HCT116 (cell line): Measurements from ENCODE around the gene CPEB1. TPM values are rescaled to one million over a fixed set of nuclear protein-coding genes. Genes with fewer than 3 reads are reported as not detected.
"Not testable (repeated sequence)": the region's sequence is repeated elsewhere in the genome, so short reads cannot be mapped to it uniquely, and the experiment has no call there.

ENCODE experiments used
- ATAC-seq: fragments of 200-7000 bp; cut with Tn5 transposase; 2 replicates; pipeline ENCODE4 v1.9.1; 2020; ENCODE audit warnings: mild to moderate bottlenecking, moderate library complexity
- BruUV-seq: library from RNA; stranded (reverse); fragments of 400-500 nt; replicated peaks from 2 replicates; lab custom pipeline; 2021; lab: Mats Ljungman, UMichigan
- CTCF ChIA-PET: fragments of 300-600 bp; sonication (Branson Sonifier 250); formaldehyde crosslinking; loops from one replicate; lab custom pipeline; 2021; ENCODE audit warnings: antibody characterized with exemption; lab: Charles Lee
- POLR2A ChIA-PET: fragments of 300-600, 350-600 bp; sonication (Branson Sonifier 250); formaldehyde crosslinking; loops from one replicate; lab custom pipeline; 2021; ENCODE audit warnings: antibody characterized with exemption; lab: Charles Lee
- RAD21 ChIA-PET, 2 experiments: fragments of 300-600 bp; sonication (Branson Sonifier 250); formaldehyde crosslinking; loops; one replicate each; lab custom pipeline; 2023; ENCODE audit warnings: low total read pairs in 2 of 2; ENCODE audit not compliant: uncharacterized antibody in 2 of 2, unreplicated experiment in 2 of 2, low non-redundant PET in 1 of 2; lab: Charles Lee
- DNase-seq: peaks from one replicate; pipeline ENCODE4 v3.0.0-alpha.2; 2010; ENCODE audit warnings: low read depth, low spot score
- H2AFZ ChIP-seq: fragments of 200-600 bp; shearing (Covaris generic), sonication (generic); 2 replicates; pipeline ENCODE4 v1.6.1; 2017; ENCODE audit warnings: low read depth, mixed run types, mixed read lengths, antibody characterized with exemption, low read length; ENCODE audit not compliant: poor library complexity, severe bottlenecking
- H3K27ac ChIP-seq: 2 replicates; pipeline ENCODE4 v1.5.1; 2012; ENCODE audit warnings: low read depth, low read length
- H3K27me3 ChIP-seq: fragments of 200-600 bp; sonication (generic); 2 replicates; pipeline ENCODE4 v1.6.1; 2016; ENCODE audit warnings: mixed run types, low read length, mixed read lengths; ENCODE audit not compliant: insufficient read depth
- H3K36me3 ChIP-seq, 2 experiments: fragments of 200-500 bp in 1 of 2; fragments of 200-600 bp in 1 of 2; sonication (Bioruptor generic) in 1 of 2; sonication (generic) in 1 of 2; 2 replicates each; pipeline versions ENCODE4 v1.5.1 to v1.6.1; 2014 to 2016; ENCODE audit warnings: low read length in 2 of 2, inconsistent platforms in 1 of 2, mixed read lengths in 1 of 2, mixed run types in 1 of 2; ENCODE audit not compliant: insufficient read depth in 2 of 2, control insufficient read depth in 1 of 2
- H3K4me1 ChIP-seq, 2 experiments: fragments of 200-600 bp in 1 of 2; sonication (generic) in 1 of 2; 2 replicates each; pipeline versions ENCODE4 v1.5.1 to v1.6.1; 2012 to 2017; ENCODE audit warnings: low read length in 2 of 2, inconsistent platforms in 1 of 2, mild to moderate bottlenecking in 1 of 2, mixed read lengths in 1 of 2, mixed run types in 1 of 2, moderate library complexity in 1 of 2; ENCODE audit not compliant: insufficient read depth in 2 of 2, control insufficient read depth in 1 of 2
- H3K4me2 ChIP-seq: fragments of 200-600 bp; sonication (generic); 2 replicates; pipeline ENCODE4 v1.6.1; 2017; ENCODE audit warnings: mixed run types, low read length, mixed read lengths
- H3K4me3 ChIP-seq, 2 experiments: fragments of 200-600 bp in 1 of 2; sonication (generic) in 1 of 2; replicated peaks in 1 of 2; 2 replicates each; pipeline ENCODE4 v1.5.1; 2011 to 2016; ENCODE audit warnings: low read length in 2 of 2, control low read depth in 1 of 2, low read depth in 1 of 2, mild to moderate bottlenecking in 1 of 2, mixed read lengths in 1 of 2, mixed run types in 1 of 2
- H3K79me2 ChIP-seq: fragments of 200-600 bp; sonication (generic); 2 replicates; pipeline ENCODE4 v1.6.1; 2017; ENCODE audit warnings: mild to moderate bottlenecking, mixed run types, low read length, moderate library complexity, mixed read lengths; ENCODE audit not compliant: insufficient read depth
- H3K9ac ChIP-seq: fragments of 200-600 bp; sonication (generic); 2 replicates; pipeline ENCODE4 v1.6.1; 2016; ENCODE audit warnings: low read length, mixed read lengths
- H3K9me2 ChIP-seq: fragments of 200-600 bp; sonication (generic), shearing (Covaris generic); 2 replicates; pipeline ENCODE4 v1.6.1; 2017; ENCODE audit warnings: mixed run types, mild to moderate bottlenecking, moderate library complexity; ENCODE audit not compliant: insufficient read depth
- H3K9me3 ChIP-seq, 2 experiments: fragments of 200-500 bp in 1 of 2; fragments of 200-600 bp in 1 of 2; sonication (Bioruptor generic) in 1 of 2; sonication (generic) in 1 of 2; 2 replicates each; pipeline ENCODE4 v1.6.1; 2014 to 2017; ENCODE audit warnings: low read length in 2 of 2, mixed read lengths in 2 of 2, inconsistent platforms in 1 of 2, low read depth in 1 of 2, mild to moderate bottlenecking in 1 of 2, mixed run types in 1 of 2, moderate library complexity in 1 of 2; ENCODE audit not compliant: control insufficient read depth in 1 of 2, insufficient read depth in 1 of 2
- H4K20me1 ChIP-seq: fragments of 200-600 bp; sonication (generic), shearing (Covaris generic); 2 replicates; pipeline ENCODE4 v1.6.1; 2017; ENCODE audit warnings: mixed run types, mild to moderate bottlenecking, moderate library complexity; ENCODE audit not compliant: insufficient read depth
- RAD21 ChIP-seq: IDR thresholded peaks from 2 replicates; pipeline ENCODE4 v1.6.1; 2012; ENCODE audit warnings: low read depth, mild to moderate bottlenecking
- intact Hi-C: fragments of 100-400 bp; cut with micrococcal nuclease; formaldehyde crosslinking; loops from 2 replicates; pipeline ENCODE4 v1.10.0; 2022
- total RNA-seq: library from RNA; stranded (reverse); gene quantifications from one replicate; pipeline ENCODE4 v1.2.1, GENCODE V29; 2021; ENCODE audit not compliant: unreplicated experiment
- TF ChIP-seq, protein P1 (sequence below), 3 experiments: fragments of 200-600 bp in 1 of 3; sonication (generic) in 1 of 3; IDR thresholded peaks in 2 of 3; conservative IDR thresholded peaks in 1 of 3; 2 replicates each; pipeline ENCODE4 v1.5.1; 2012 to 2017; ENCODE audit warnings: low read depth in 2 of 3, low read length in 2 of 3, antibody characterized with exemption in 1 of 3, borderline replicate concordance in 1 of 3, control low read depth in 1 of 3, mild to moderate bottlenecking in 1 of 3, mixed read lengths in 1 of 3, mixed run types in 1 of 3, moderate library complexity in 1 of 3; ENCODE audit not compliant: insufficient read depth in 1 of 3

The CPEB1 gene
- total RNA-seq, 1 experiment from 2014 or later, result not detected

DNA sequence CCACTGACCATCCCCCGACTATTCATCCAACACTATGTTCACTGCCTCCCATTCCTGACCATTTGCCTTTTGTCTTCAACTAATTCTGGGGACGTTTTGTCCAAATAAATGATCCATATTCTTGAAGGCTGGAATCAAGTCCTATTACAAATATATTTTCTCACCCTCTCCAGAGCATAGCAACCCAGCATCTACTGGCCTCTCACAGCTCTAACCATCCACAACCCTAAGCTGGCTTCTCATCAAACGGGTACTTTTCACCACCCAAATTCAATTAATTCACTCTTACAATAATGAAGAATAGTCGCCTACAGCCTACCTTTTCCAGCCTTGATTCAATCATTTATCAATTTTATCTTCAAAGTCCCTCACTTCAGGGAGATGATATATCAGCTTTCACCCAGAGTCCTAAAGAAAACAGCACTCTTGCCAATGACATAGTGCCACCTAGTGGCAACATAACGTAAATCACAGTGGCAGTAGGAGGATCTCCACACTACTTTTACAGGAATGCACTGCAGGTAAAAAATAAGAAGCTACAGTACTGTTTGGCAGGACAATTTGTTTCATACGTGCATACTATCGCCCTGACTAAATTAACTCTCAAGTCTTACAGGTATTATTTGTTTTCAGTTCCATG is 144.3 kb downstream of the CPEB1 start:
- H3K9ac ChIP-seq, H3K27ac ChIP-seq, H3K36me3 ChIP-seq, intact Hi-C loops, H2AFZ ChIP-seq, H3K9me3 ChIP-seq, H3K4me1 ChIP-seq, H3K4me2 ChIP-seq, H3K79me2 ChIP-seq, H3K4me3 ChIP-seq, CTCF ChIA-PET, H4K20me1 ChIP-seq, POLR2A ChIA-PET, H3K9me2 ChIP-seq, DNase-seq, H3K27me3 ChIP-seq, RAD21 ChIA-PET, BruUV-seq: not testable (repeated sequence)
- TF ChIP-seq RAD21, result peak; percentile 31; the same call in 1 of the 2 replicates
- TF ChIP-seq, protein P1, sequence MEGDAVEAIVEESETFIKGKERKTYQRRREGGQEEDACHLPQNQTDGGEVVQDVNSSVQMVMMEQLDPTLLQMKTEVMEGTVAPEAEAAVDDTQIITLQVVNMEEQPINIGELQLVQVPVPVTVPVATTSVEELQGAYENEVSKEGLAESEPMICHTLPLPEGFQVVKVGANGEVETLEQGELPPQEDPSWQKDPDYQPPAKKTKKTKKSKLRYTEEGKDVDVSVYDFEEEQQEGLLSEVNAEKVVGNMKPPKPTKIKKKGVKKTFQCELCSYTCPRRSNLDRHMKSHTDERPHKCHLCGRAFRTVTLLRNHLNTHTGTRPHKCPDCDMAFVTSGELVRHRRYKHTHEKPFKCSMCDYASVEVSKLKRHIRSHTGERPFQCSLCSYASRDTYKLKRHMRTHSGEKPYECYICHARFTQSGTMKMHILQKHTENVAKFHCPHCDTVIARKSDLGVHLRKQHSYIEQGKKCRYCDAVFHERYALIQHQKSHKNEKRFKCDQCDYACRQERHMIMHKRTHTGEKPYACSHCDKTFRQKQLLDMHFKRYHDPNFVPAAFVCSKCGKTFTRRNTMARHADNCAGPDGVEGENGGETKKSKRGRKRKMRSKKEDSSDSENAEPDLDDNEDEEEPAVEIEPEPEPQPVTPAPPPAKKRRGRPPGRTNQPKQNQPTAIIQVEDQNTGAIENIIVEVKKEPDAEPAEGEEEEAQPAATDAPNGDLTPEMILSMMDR (IDR thresholded peaks at IDR 0.05 in 2 of 3, conservative IDR thresholded peaks at IDR 0.05 in 1 of 3; ENCODE audit: borderline replicate concordance in 1 of 3, insufficient read depth in 1 of 3, low read depth in 2 of 3, low read length in 2 of 3), result peak in 1 of 3 experiments; percentile 7; a peak in 1 of 6 replicates
- ATAC-seq, result peak; percentile 96

DNA sequence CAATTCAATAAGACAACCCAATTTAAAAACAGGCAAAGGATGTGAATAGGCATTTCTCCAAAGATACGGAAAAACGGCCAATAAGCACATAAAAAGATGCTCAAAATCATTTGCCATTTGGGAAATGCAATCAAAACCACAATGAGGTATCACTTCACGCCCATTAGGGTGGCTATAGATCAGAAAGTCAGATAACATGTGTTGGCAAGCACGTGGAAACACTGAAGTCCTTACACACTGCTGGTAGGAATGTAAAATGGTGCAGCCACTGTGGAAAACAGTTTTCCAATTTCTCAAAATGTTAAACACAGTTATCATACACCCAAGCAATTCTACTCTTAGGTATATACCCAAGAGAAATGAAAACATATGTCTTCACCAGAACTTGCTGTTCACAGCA is 146.4 kb downstream of the CPEB1 start:
- H3K4me2 ChIP-seq, result not testable (repeated sequence)

GRCh38 chr15:82497978-82498377 is 149.2 kb downstream of the CPEB1 start:
- RAD21 ChIA-PET, H3K79me2 ChIP-seq, H3K4me3 ChIP-seq, DNase-seq, H3K27me3 ChIP-seq, H4K20me1 ChIP-seq, H2AFZ ChIP-seq, H3K27ac ChIP-seq, CTCF ChIA-PET, H3K4me1 ChIP-seq, H3K36me3 ChIP-seq, BruUV-seq, POLR2A ChIA-PET, H3K9ac ChIP-seq, H3K4me2 ChIP-seq, intact Hi-C loops, H3K9me2 ChIP-seq, H3K9me3 ChIP-seq, ATAC-seq: not testable (repeated sequence)

More for the DNA sequence above, 146.4 kb downstream of the CPEB1 start:
- H3K4me1 ChIP-seq, H3K9ac ChIP-seq, POLR2A ChIA-PET, CTCF ChIA-PET, DNase-seq, RAD21 ChIA-PET, H4K20me1 ChIP-seq, BruUV-seq, H2AFZ ChIP-seq, H3K9me2 ChIP-seq, H3K79me2 ChIP-seq, H3K36me3 ChIP-seq, H3K9me3 ChIP-seq, H3K4me3 ChIP-seq, ATAC-seq, H3K27me3 ChIP-seq, intact Hi-C loops, H3K27ac ChIP-seq: not testable (repeated sequence)
